CD14-positive monocyte (primary cell): Measurements from ENCODE around the gene PAM. TPM values are rescaled to one million over a fixed set of nuclear protein-coding genes. Genes with fewer than 3 reads are reported as not detected.
A peak's percentile ranks its signal among the peaks of the same experiment; 100 is the strongest.

Source experiments
- DNase-seq, 3 donors: peaks; one replicate each; pipeline ENCODE4 v3.0.0-alpha.2; 2011 to 2022
- H2AFZ ChIP-seq: 2 replicates; pipeline ENCODE4 v1.6.0; 2012; ENCODE audit warnings: mild to moderate bottlenecking, low read depth, low read length, inconsistent platforms; ENCODE audit not compliant: insufficient read depth, poor library complexity, severe bottlenecking
- H3K27ac ChIP-seq, 2 donors: 1 replicate in 1 of 2; 2 replicates in 1 of 2; pipeline ENCODE4 v1.5.1; 2012 to 2013; ENCODE audit warnings: low read length in 2 of 2, control low read depth in 1 of 2, inconsistent platforms in 1 of 2, low read depth in 1 of 2, mild to moderate bottlenecking in 1 of 2
- H3K27me3 ChIP-seq, 2 donors: one replicate each; pipeline versions ENCODE4 v1.6.0 to v1.6.1; 2011 to 2013; ENCODE audit warnings: low read length in 2 of 2; ENCODE audit not compliant: control insufficient read depth in 2 of 2, insufficient read depth in 2 of 2
- H3K36me3 ChIP-seq, 2 donors: replicated peaks in 1 of 2; 1 replicate in 1 of 2; 2 replicates in 1 of 2; pipeline versions ENCODE4 v1.5.1 to v1.6.1; 2012 to 2013; ENCODE audit warnings: low read length in 2 of 2, control low read depth in 1 of 2, inconsistent platforms in 1 of 2, mild to moderate bottlenecking in 1 of 2; ENCODE audit not compliant: insufficient read depth in 2 of 2, control insufficient read depth in 1 of 2
- H3K4me1 ChIP-seq, 2 donors: 1 replicate in 1 of 2; 2 replicates in 1 of 2; pipeline versions ENCODE4 v1.5.1 to v1.6.1; 2012 to 2013; ENCODE audit warnings: low read length in 2 of 2, control low read depth in 1 of 2, inconsistent platforms in 1 of 2, mild to moderate bottlenecking in 1 of 2, moderate library complexity in 1 of 2; ENCODE audit not compliant: insufficient read depth in 2 of 2, control insufficient read depth in 1 of 2
- H3K4me2 ChIP-seq: replicated peaks from 2 replicates; pipeline ENCODE3; 2012; ENCODE audit warnings: low read length, moderate library complexity, mild to moderate bottlenecking; ENCODE audit not compliant: poor library complexity, severe bottlenecking; ENCODE audit errors: extremely low read depth
- H3K4me3 ChIP-seq, 3 experiments: fragments of 200-600 bp in 1 of 3; sonication (generic) in 1 of 3; replicated peaks in 1 of 3; 1 replicate in 2 of 3; 2 replicates in 1 of 3; pipeline ENCODE4 v1.5.1; 2011 to 2013; ENCODE audit warnings: low read length in 3 of 3, mild to moderate bottlenecking in 3 of 3, control low read depth in 2 of 3, low read depth in 2 of 3, inconsistent platforms in 1 of 3, moderate library complexity in 1 of 3
- H3K79me2 ChIP-seq: 2 replicates; pipeline ENCODE4 v1.6.0; 2012; ENCODE audit warnings: mild to moderate bottlenecking, control low read depth, inconsistent platforms, low read length, moderate library complexity; ENCODE audit not compliant: insufficient read depth
- H3K9ac ChIP-seq: 2 replicates; pipeline ENCODE4 v1.6.0; 2017; ENCODE audit warnings: low read length, mild to moderate bottlenecking; ENCODE audit not compliant: insufficient read depth, poor library complexity, severe bottlenecking
- H3K9me3 ChIP-seq, 2 donors: replicated peaks in 1 of 2; 1 replicate in 1 of 2; 2 replicates in 1 of 2; pipeline versions ENCODE4 v1.5.1 to v1.6.1; 2012 to 2013; ENCODE audit warnings: low read length in 2 of 2, control low read depth in 1 of 2; ENCODE audit not compliant: control insufficient read depth in 1 of 2, insufficient read depth in 1 of 2
- H4K20me1 ChIP-seq: 2 replicates; pipeline ENCODE4 v1.6.0; 2012; ENCODE audit warnings: mild to moderate bottlenecking, low read length, control low read depth, moderate library complexity; ENCODE audit not compliant: insufficient read depth
- H3K27ac Mint-ChIP-seq, 7 donors: one replicate each; pipeline ENCODE4 v1.8.0; 2020; ENCODE audit warnings: mild to moderate bottlenecking in 7 of 7, mixed read lengths in 7 of 7, moderate library complexity in 6 of 7, inconsistent platforms in 2 of 7
- H3K27me3 Mint-ChIP-seq, 3 donors: one replicate each; pipeline ENCODE4 v1.8.0; 2021 to 2022; ENCODE audit warnings: low read depth in 3 of 3, mild to moderate bottlenecking in 3 of 3, mixed read lengths in 3 of 3, moderate library complexity in 3 of 3, inconsistent platforms in 1 of 3
- H3K36me3 Mint-ChIP-seq, 2 donors: one replicate each; pipeline ENCODE4 v1.8.0; 2020; ENCODE audit warnings: mixed read lengths in 2 of 2, inconsistent platforms in 1 of 2, mild to moderate bottlenecking in 1 of 2
- H3K4me1 Mint-ChIP-seq: one replicate; pipeline ENCODE4 v1.8.0; 2020; ENCODE audit warnings: mild to moderate bottlenecking, mixed read lengths
- H3K4me3 Mint-ChIP-seq, 2 donors: one replicate each; pipeline ENCODE4 v1.8.0; 2020; ENCODE audit warnings: mild to moderate bottlenecking in 2 of 2, mixed read lengths in 2 of 2, moderate library complexity in 1 of 2
- H3K9me3 Mint-ChIP-seq, 7 donors: one replicate each; pipeline ENCODE4 v1.8.0; 2020 to 2022; ENCODE audit warnings: mixed read lengths in 7 of 7, mild to moderate bottlenecking in 6 of 7, moderate library complexity in 6 of 7, inconsistent platforms in 2 of 7
- WGBS: methylation state at CpG from one replicate; pipeline ENCODE4 v1.1.5; 2013; ENCODE audit warnings: missing lambda C conversion rate; ENCODE audit not compliant: insufficient coverage; 5-methylcytosine and 5-hydroxymethylcytosine counted together
- intact Hi-C, 2 donors: fragments of 100-400 bp; cut with micrococcal nuclease; formaldehyde crosslinking; loops; one replicate each; pipeline versions ENCODE4 v1.15.0 to v1.15.1; 2023
- polyA plus RNA-seq, 3 donors: library from polyadenylated mRNA; depleted of rRNA in 1 of 3; unstranded in 2 of 3; stranded (reverse) in 1 of 3; fragments of 300-500 nt in 2 of 3; fragments of >200 nt in 1 of 3; fragmentation: Illumina TruSeq in 2 of 3; gene quantifications; 1 replicate in 2 of 3; 2 replicates in 1 of 3; pipeline ENCODE4 v1.2.3, GENCODE V29; 2012 to 2021
- TF ChIP-seq, protein P1 (sequence below): fragments of 200-600 bp; IDR thresholded peaks from one replicate; pipeline ENCODE4 v1.8.0; 2022; ENCODE audit warnings: antibody characterized with exemption, mild to moderate bottlenecking

The PAM gene
- polyA plus RNA-seq, 3 donors: 11.8 to 27.4 (median 12.8) TPM

DNA sequence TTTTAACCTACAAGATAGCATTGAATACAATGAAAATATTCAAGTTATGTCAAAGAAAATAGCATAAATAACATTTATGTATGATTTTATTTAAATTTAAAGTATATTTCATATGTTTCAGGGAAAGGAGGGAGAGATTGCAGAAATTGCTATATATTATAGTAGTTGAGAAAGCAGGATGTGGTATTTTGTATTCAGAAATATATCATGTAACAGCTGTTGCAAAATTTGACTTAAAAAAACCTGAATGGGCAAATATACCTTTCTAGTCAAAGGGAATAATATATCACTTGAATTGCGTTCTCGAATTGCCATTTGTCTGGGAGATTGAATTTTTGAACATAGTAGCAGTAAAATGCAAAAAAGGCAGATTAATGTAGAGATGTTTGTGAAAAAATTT is 80.6 kb downstream of the PAM start:
- H3K9ac ChIP-seq: no peak overlapping the region
- TF ChIP-seq, protein P1, sequence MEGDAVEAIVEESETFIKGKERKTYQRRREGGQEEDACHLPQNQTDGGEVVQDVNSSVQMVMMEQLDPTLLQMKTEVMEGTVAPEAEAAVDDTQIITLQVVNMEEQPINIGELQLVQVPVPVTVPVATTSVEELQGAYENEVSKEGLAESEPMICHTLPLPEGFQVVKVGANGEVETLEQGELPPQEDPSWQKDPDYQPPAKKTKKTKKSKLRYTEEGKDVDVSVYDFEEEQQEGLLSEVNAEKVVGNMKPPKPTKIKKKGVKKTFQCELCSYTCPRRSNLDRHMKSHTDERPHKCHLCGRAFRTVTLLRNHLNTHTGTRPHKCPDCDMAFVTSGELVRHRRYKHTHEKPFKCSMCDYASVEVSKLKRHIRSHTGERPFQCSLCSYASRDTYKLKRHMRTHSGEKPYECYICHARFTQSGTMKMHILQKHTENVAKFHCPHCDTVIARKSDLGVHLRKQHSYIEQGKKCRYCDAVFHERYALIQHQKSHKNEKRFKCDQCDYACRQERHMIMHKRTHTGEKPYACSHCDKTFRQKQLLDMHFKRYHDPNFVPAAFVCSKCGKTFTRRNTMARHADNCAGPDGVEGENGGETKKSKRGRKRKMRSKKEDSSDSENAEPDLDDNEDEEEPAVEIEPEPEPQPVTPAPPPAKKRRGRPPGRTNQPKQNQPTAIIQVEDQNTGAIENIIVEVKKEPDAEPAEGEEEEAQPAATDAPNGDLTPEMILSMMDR: no peak
- WGBS: no CpG with 5 or more reads among the region's 2 CpGs
- intact Hi-C loops: no loop called here
- no peaks in the 10 kb centered on the region for H3K9me3 ChIP-seq
- no peaks in the 10 kb centered on the region for H3K36me3 ChIP-seq
- no peak overlapping the region for H3K27ac ChIP-seq
- DNase-seq: no peak
- Mint-ChIP-seq H3K4me1 (peaks cover 49% of the 10 kb centered on the region), H3K9me3 (peaks cover 0 to 4% (median 2%) of the 10 kb centered on the region in 7 donors), H3K27me3 (no peaks in the 10 kb centered on the region), H3K36me3 (peaks cover under 1 to 2% of the 10 kb centered on the region in 2 donors), H3K4me3 (no peak overlapping the region), H3K27ac (no peak overlapping the region)
- no peak overlapping the region for H3K4me3 ChIP-seq
- H3K4me2 ChIP-seq: peak overlapping the region; percentile 32
- no peak overlapping the region for H2AFZ ChIP-seq
- H3K4me1 ChIP-seq: peaks cover 21 to 33% of the 10 kb centered on the region in 2 donors
- no peaks in the 10 kb centered on the region for H3K27me3 ChIP-seq
- H3K79me2 ChIP-seq: no peaks in the 10 kb centered on the region
- H4K20me1 ChIP-seq: no peaks in the 10 kb centered on the region

DNA sequence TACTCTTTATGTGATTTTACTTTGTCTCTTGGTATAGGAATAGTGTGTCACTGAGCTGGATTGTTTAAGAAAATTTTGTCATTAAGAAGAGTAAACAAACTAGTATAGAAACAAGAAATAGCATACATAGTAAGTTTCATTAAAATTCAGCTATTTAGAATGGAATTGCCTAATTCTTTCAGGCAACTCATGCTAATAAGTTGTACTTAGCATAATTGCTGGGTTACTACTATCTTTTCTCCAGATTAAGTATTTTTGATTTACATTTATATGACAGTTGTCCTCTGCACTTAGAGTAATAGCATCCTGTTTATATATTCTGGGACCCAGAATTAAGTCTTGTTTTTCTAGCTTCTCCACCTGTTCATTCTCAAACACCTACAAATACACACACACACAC is 85.9 kb downstream of the PAM start:
- Histone ChIP-seq H3K27ac (no peak overlapping the region), H3K36me3 (no peaks in the 10 kb centered on the region), H3K4me1 (peaks cover 13 to 14% of the 10 kb centered on the region in 2 donors), H3K4me3 (no peak overlapping the region), H2AFZ (no peak overlapping the region), H3K9ac (no peak overlapping the region), H3K27me3 (no peaks in the 10 kb centered on the region), H3K9me3 (peaks cover 3% of the 10 kb centered on the region in 2 donors), H3K4me2 (no peak overlapping the region), H3K79me2 (no peaks in the 10 kb centered on the region), H4K20me1 (no peaks in the 10 kb centered on the region)
- Mint-ChIP-seq H3K4me1 (peaks cover 18% of the 10 kb centered on the region), H3K9me3 (peaks cover 3 to 8% (median 6%) of the 10 kb centered on the region in 7 donors), H3K27me3 (no peaks in the 10 kb centered on the region), H3K36me3 (peaks cover 2 to 3% of the 10 kb centered on the region in 2 donors), H3K4me3 (no peak overlapping the region), H3K27ac (no peak overlapping the region)
- no peak for DNase-seq
- TF ChIP-seq, protein P1: no peak
- intact Hi-C loops: no loop called here
